Neural crest cell (in vitro differentiated cells): ENCODE data around the gene BANK1. TPM values are rescaled to one million over a fixed set of nuclear protein-coding genes. Genes with fewer than 3 reads are reported as not detected.

ENCODE experiments used
- DNase-seq: peaks from one replicate; pipeline ENCODE4 v3.0.0; 2021; ENCODE audit warnings: low read depth, mixed read lengths, low spot score
- H3K27ac Mint-ChIP-seq: one replicate; pipeline ENCODE4 v1.8.0; 2021; ENCODE audit warnings: mild to moderate bottlenecking, mixed read lengths; ENCODE audit not compliant: unreplicated experiment
- H3K27me3 Mint-ChIP-seq: 2 replicates; pipeline ENCODE4 v1.8.0; 2021; ENCODE audit warnings: low read depth, mild to moderate bottlenecking, mixed read lengths
- H3K36me3 Mint-ChIP-seq: 2 replicates; pipeline ENCODE4 v1.8.0; 2021; ENCODE audit warnings: low read depth, mild to moderate bottlenecking, mixed read lengths
- H3K4me1 Mint-ChIP-seq: 2 replicates; pipeline ENCODE4 v1.8.0; 2021; ENCODE audit warnings: mixed read lengths
- H3K4me3 Mint-ChIP-seq: one replicate; pipeline ENCODE4 v1.8.0; 2021; ENCODE audit warnings: mild to moderate bottlenecking, mixed read lengths
- H3K9me3 Mint-ChIP-seq: 2 replicates; pipeline ENCODE4 v1.8.0; 2021; ENCODE audit warnings: mixed read lengths
- total RNA-seq: library from RNA; stranded (reverse); gene quantifications from 2 replicates; pipeline ENCODE4 v1.2.1, GENCODE V29; 2021
- TF ChIP-seq, protein P1 (sequence below): fragments of 200-600 bp; sonication (generic); conservative IDR thresholded peaks from 2 replicates; pipeline ENCODE4 v1.5.0; 2021; ENCODE audit warnings: antibody characterized with exemption, mild to moderate bottlenecking

BANK1 gene
- total RNA-seq, 1 donor from 2014 or later = 0.44 TPM

DNA sequence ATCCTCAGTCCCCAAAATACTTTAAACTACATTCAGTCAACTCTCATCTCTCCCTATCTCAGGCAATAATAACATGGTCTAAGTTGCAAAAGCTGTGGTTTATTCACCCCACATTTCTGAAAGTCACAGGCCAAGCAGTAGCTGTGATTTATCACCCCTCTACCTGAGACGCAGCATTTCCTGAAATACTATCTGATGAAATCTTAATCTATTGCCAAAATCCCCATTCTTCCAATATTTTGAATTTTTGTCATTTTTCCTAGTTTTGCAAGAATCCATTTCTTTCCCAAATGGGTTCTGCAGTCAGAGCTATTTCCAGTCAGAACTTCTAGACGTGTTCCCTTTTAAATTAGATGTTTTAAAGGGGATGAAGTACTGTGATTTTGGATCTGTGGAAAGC, 148.3 kb downstream of the BANK1 start:
- H3K9me3 Mint-ChIP-seq = peaks cover 7% of the 10 kb centered on the region
- TF ChIP-seq, protein P1, sequence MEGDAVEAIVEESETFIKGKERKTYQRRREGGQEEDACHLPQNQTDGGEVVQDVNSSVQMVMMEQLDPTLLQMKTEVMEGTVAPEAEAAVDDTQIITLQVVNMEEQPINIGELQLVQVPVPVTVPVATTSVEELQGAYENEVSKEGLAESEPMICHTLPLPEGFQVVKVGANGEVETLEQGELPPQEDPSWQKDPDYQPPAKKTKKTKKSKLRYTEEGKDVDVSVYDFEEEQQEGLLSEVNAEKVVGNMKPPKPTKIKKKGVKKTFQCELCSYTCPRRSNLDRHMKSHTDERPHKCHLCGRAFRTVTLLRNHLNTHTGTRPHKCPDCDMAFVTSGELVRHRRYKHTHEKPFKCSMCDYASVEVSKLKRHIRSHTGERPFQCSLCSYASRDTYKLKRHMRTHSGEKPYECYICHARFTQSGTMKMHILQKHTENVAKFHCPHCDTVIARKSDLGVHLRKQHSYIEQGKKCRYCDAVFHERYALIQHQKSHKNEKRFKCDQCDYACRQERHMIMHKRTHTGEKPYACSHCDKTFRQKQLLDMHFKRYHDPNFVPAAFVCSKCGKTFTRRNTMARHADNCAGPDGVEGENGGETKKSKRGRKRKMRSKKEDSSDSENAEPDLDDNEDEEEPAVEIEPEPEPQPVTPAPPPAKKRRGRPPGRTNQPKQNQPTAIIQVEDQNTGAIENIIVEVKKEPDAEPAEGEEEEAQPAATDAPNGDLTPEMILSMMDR = no peak
- H3K36me3 Mint-ChIP-seq = no peaks in the 10 kb centered on the region
- DNase-seq = no peak
- H3K27ac Mint-ChIP-seq = no peak overlapping the region
- no peaks in the 10 kb centered on the region for H3K4me1 Mint-ChIP-seq
- H3K4me3 Mint-ChIP-seq = no peak overlapping the region
- H3K27me3 Mint-ChIP-seq = no peaks in the 10 kb centered on the region

GRCh38 chr4:101941816-101942358, 151.4 kb downstream of the BANK1 start:
- TF ChIP-seq, protein P1 = no peak
- no peaks in the 10 kb centered on the region for H3K36me3 Mint-ChIP-seq
- H3K4me1 Mint-ChIP-seq = peaks cover 7% of the 10 kb centered on the region
- H3K27me3 Mint-ChIP-seq = no peaks in the 10 kb centered on the region
- no peak for DNase-seq
- no peak overlapping the region for H3K27ac Mint-ChIP-seq
- H3K9me3 Mint-ChIP-seq = peaks cover under 1% of the 10 kb centered on the region
- H3K4me3 Mint-ChIP-seq = no peak overlapping the region

- no peak overlapping the region for H3K4me3 Mint-ChIP-seq
- TF ChIP-seq, protein P1 = no peak
- H3K4me1 Mint-ChIP-seq = peaks cover 7% of the 10 kb centered on the region
- H3K9me3 Mint-ChIP-seq = no peaks in the 10 kb centered on the region
- H3K27ac Mint-ChIP-seq = no peak overlapping the region
- no peaks in the 10 kb centered on the region for H3K36me3 Mint-ChIP-seq
- no peaks in the 10 kb centered on the region for H3K27me3 Mint-ChIP-seq
- DNase-seq = no peak
These were observed 152.4 kb downstream of the BANK1 start for GRCh38 chr4:101942891-101943290.

GRCh38 chr4:101944649-101945048, 154.1 kb downstream of the BANK1 start:
- Mint-ChIP-seq H3K9me3 (no peaks in the 10 kb centered on the region), H3K27ac (peak overlapping the region; percentile 2), H3K4me3 (no peak overlapping the region), H3K36me3 (no peaks in the 10 kb centered on the region), H3K4me1 (peaks cover 7% of the 10 kb centered on the region), H3K27me3 (no peaks in the 10 kb centered on the region)
- TF ChIP-seq, protein P1 = no peak
- no peak for DNase-seq

DNA sequence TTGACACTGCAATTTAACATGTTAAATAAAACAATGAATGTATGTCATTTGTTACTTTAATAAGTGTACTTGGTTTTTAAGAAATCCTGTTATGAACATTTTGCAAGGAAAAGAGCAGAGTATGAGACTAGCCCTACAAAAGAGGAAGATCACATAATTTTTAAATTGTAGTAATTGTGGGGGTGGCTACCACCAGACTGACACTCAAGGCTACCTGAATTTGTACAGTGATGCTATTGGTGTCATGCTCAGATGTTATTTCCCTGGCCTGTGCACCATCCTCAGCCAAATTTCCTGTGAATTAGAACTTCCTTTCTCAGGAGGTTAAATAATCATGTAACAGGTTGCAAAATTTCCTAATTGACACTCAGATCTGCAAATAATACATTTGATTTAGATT, 157.5 kb downstream of the BANK1 start:
- no peak for DNase-seq
- H3K27ac Mint-ChIP-seq = no peak overlapping the region
- H3K4me3 Mint-ChIP-seq = no peak overlapping the region
- TF ChIP-seq, protein P1 = no peak
- H3K9me3 Mint-ChIP-seq = no peaks in the 10 kb centered on the region
- H3K36me3 Mint-ChIP-seq = no peaks in the 10 kb centered on the region
- peaks cover 7% of the 10 kb centered on the region for H3K4me1 Mint-ChIP-seq
- H3K27me3 Mint-ChIP-seq = no peaks in the 10 kb centered on the region
